GM18507 (cell line): ENCODE data around the gene MS4A18.

Experiments used
- DNase-seq: peaks from one replicate; pipeline ENCODE4 v3.0.0; 2011; ENCODE audit warnings: low read depth; ENCODE audit not compliant: insufficient read length; ENCODE audit errors: extremely low spot score
- FAIRE-seq: peaks from 2 replicates; lab custom pipeline; 2011; peaks lifted over from hg19 to GRCh38; lab: Jason Lieb, UNC

Gene MS4A18

GRCh38 chr11:60763692-60764369 is 39.3 kb downstream of the MS4A18 start:
- peak; percentile 75 for FAIRE-seq
- DNase-seq: no peak

- DNase-seq (no peak), FAIRE-seq (peak; percentile 95)
Measured at GRCh38 chr11:60764879-60765278, 40.4 kb downstream of the MS4A18 start.

- FAIRE-seq: peak; percentile 52
- no peak for DNase-seq
Measured at GRCh38 chr11:60765355-60765754, 40.8 kb downstream of the MS4A18 start.

GRCh38 chr11:60766547-60766946 is 42.0 kb downstream of the MS4A18 start:
- FAIRE-seq (no peak), DNase-seq (no peak)

- DNase-seq (no peak), FAIRE-seq (no peak)
Measured at GRCh38 chr11:60767388-60767811, 42.9 kb downstream of the MS4A18 start.

- no peak for DNase-seq
Measured at GRCh38 chr11:60768202-60768601, 43.7 kb downstream of the MS4A18 start.

GRCh38 chr11:60769273-60769672 is 44.8 kb downstream of the MS4A18 start:
- DNase-seq: no peak
- no peak for FAIRE-seq

More at GRCh38 chr11:60768202-60768601, 43.7 kb downstream of the MS4A18 start:
- no peak for FAIRE-seq

- no peak for DNase-seq
- no peak for FAIRE-seq
Measured at GRCh38 chr11:60769811-60770210, 45.3 kb downstream of the MS4A18 start.

GRCh38 chr11:60771146-60771545 is 46.6 kb downstream of the MS4A18 start:
- DNase-seq (no peak), FAIRE-seq (no peak)

- FAIRE-seq (peak; percentile 79), DNase-seq (peak; percentile 30)
Measured at GRCh38 chr11:60771879-60772525, 47.5 kb downstream of the MS4A18 start.

- DNase-seq: no peak
- FAIRE-seq: no peak
Measured at GRCh38 chr11:60772666-60773065, 48.1 kb downstream of the MS4A18 start.

GRCh38 chr11:60774726-60775125 is 50.2 kb downstream of the MS4A18 start:
- DNase-seq (no peak), FAIRE-seq (no peak)

- DNase-seq: peak; percentile 61
- FAIRE-seq: peak; percentile 95
Measured at GRCh38 chr11:60775420-60775961, 51.0 kb downstream of the MS4A18 start.

- no peak for FAIRE-seq
- DNase-seq: no peak
Measured at GRCh38 chr11:60776167-60776566, 51.6 kb downstream of the MS4A18 start.

- FAIRE-seq (no peak), DNase-seq (no peak)
Measured at GRCh38 chr11:60777106-60777505, 52.6 kb downstream of the MS4A18 start.

- DNase-seq (no peak), FAIRE-seq (no peak)
Measured at GRCh38 chr11:60777572-60777971, 53.1 kb downstream of the MS4A18 start.

- no peak for DNase-seq
- FAIRE-seq: no peak
Measured at GRCh38 chr11:60780065-60780464, 55.5 kb downstream of the MS4A18 start.

- DNase-seq (no peak), FAIRE-seq (no peak)
Measured at GRCh38 chr11:60780774-60781173, 56.3 kb downstream of the MS4A18 start.

GRCh38 chr11:60781286-60781980 is 56.9 kb downstream of the MS4A18 start:
- peak; percentile 18 for FAIRE-seq

GRCh38 chr11:60781981-60782316 is 57.4 kb downstream of the MS4A18 start:
- FAIRE-seq: no peak
- DNase-seq: no peak

More at GRCh38 chr11:60781286-60781980, 56.9 kb downstream of the MS4A18 start:
- no peak for DNase-seq
